BJ (cell line): ENCODE measurements around the gene PBX3. TPM values are rescaled to one million over a fixed set of nuclear protein-coding genes. Genes with fewer than 3 reads are reported as not detected.

Experiments used
- CTCF ChIA-PET: fragments of 350-600 bp; formaldehyde crosslinking; extraction: SDS; loops from one replicate; lab custom pipeline; 2021; ENCODE audit warnings: antibody characterized with exemption, inconsistent platforms; lab: Yijun Ruan, JAX
- POLR2A ChIA-PET: fragments of 300-600 bp; sonication (Branson Sonifier 250); formaldehyde crosslinking; extraction: SDS; loops from one replicate; lab custom pipeline; 2021; ENCODE audit warnings: antibody characterized with exemption; lab: Charles Lee
- DNase-seq: peaks from one replicate; pipeline ENCODE4 v3.0.0-alpha.2; 2011; ENCODE audit warnings: low read depth
- H3K27me3 ChIP-seq: 2 replicates; pipeline ENCODE4 v1.6.0; 2011; ENCODE audit warnings: low read length; ENCODE audit not compliant: control insufficient read depth, insufficient read depth
- H3K36me3 ChIP-seq: 2 replicates; pipeline ENCODE4 v1.5.1; 2011; ENCODE audit warnings: low read length; ENCODE audit not compliant: control insufficient read depth, insufficient read depth
- H3K4me3 ChIP-seq: 2 replicates; pipeline ENCODE4 v1.5.1; 2011; ENCODE audit warnings: low read depth, mild to moderate bottlenecking, control low read depth, low read length
- polyA plus RNA-seq: library from polyadenylated mRNA; depleted of rRNA; stranded (reverse); fragments of >200 nt; gene quantifications from 2 replicates; pipeline ENCODE4 v1.2.3, GENCODE V29; 2011
- TF ChIP-seq, protein P1 (sequence below): IDR thresholded peaks from 2 replicates; pipeline ENCODE4 v1.5.1; 2011; ENCODE audit warnings: low read depth, mild to moderate bottlenecking, control low read depth, inconsistent platforms, low read length, moderate library complexity; ENCODE audit not compliant: insufficient read depth

Gene PBX3
- polyA plus RNA-seq, 1 experiment: 27.9 TPM

DNA sequence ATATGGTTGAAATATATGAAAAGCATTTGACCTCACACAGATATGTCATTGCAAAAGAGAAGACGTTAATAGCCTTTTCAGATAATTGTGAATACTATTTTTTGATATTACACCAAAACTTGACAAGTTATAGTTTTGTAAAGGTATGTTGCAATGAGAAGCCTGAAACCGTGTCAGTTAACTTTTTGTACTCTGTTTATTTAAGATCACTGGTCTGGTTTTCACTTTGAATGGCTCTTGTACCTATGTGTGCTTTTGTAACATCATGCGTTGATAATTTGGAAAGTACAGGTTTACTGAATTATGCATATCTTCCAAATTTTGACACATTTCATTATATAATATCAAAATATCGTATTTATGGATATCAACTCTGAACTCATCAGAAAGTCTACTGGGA lies 177.2 kb downstream of the PBX3 start:
- Histone ChIP-seq H3K27me3 (no peaks in the 10 kb centered on the region), H3K4me3 (no peak overlapping the region), H3K36me3 (no peaks in the 10 kb centered on the region)
- POLR2A ChIA-PET: no interaction called here
- TF ChIP-seq, protein P1, sequence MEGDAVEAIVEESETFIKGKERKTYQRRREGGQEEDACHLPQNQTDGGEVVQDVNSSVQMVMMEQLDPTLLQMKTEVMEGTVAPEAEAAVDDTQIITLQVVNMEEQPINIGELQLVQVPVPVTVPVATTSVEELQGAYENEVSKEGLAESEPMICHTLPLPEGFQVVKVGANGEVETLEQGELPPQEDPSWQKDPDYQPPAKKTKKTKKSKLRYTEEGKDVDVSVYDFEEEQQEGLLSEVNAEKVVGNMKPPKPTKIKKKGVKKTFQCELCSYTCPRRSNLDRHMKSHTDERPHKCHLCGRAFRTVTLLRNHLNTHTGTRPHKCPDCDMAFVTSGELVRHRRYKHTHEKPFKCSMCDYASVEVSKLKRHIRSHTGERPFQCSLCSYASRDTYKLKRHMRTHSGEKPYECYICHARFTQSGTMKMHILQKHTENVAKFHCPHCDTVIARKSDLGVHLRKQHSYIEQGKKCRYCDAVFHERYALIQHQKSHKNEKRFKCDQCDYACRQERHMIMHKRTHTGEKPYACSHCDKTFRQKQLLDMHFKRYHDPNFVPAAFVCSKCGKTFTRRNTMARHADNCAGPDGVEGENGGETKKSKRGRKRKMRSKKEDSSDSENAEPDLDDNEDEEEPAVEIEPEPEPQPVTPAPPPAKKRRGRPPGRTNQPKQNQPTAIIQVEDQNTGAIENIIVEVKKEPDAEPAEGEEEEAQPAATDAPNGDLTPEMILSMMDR: no peak
- CTCF ChIA-PET: interaction anchor here (0.7 to 1.6 kb wide), 2 partner anchors 9 to 16 kb away, joined by 3 read pairs; no protein-coding TSS in a partner anchor
- DNase-seq: no peak

DNA sequence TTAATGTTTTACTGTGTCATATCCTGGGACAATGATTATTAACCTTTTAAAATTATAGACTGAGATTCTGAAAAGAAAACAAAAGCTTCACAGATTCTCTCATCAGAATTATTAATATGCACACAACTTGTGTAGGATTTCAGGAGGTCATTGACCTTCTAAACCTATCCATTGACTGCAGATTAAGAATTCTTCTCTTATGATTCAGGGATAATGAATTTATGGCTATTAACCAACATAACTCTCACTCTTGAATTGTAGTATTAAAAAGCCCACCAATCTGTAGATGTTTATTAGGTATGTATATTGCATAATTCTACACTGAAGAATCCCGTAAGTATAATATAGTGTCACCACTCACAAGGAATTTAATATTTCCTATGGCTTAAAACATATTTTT lies 179.8 kb downstream of the PBX3 start:
- CTCF ChIA-PET: no interaction called here
- Histone ChIP-seq H3K36me3 (no peaks in the 10 kb centered on the region), H3K27me3 (no peaks in the 10 kb centered on the region), H3K4me3 (no peak overlapping the region)
- POLR2A ChIA-PET: no interaction called here
- TF ChIP-seq, protein P1: no peak
- DNase-seq: no peak

DNA sequence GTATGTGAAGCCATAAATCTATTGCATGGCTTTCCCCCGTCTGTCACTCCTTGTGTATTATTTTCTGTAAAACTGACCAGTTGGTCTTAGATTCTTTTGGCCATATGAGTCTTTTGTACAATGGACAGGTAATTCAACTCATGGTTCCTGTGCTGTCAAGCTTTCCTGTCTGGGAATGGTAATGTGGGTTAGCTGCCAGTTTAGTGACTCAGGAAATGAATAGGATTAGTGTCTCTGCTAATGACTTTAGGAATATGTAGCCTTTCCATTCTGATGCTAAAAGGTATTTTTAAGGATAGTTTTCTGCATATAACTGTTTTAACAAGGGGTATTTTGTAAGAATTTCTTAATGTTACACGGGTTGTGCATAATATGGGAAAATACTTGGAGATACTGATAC lies 182.7 kb downstream of the PBX3 start:
- Histone ChIP-seq H3K27me3 (no peaks in the 10 kb centered on the region), H3K4me3 (no peak overlapping the region), H3K36me3 (peaks cover 4% of the 10 kb centered on the region)
- CTCF ChIA-PET: interaction anchor here (1.1 kb wide), 1 partner anchor 21 kb away, joined by 3 read pairs; no protein-coding TSS in a partner anchor
- no peak for DNase-seq
- POLR2A ChIA-PET: no interaction called here
- TF ChIP-seq, protein P1: no peak

DNA sequence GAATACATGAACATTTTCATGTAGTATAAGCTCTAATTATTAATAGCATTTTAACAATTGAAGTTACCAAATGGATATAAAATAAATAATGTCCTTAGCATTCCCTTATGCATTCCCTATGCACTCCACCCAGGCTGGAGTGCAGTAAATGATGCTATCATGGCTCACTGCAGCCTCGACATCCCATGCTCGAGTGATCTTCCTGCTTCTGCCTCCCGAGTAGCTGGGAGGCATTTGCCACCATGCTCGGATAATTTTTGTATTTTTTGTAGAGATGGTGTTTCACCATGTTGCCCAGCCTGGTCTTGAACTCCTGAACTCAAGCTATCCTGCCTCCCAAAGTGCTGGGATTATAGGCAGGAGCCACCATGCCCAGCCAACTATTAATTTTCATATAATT lies 184.0 kb downstream of the PBX3 start:
- Histone ChIP-seq H3K27me3 (no peaks in the 10 kb centered on the region), H3K4me3 (no peak overlapping the region), H3K36me3 (peaks cover 4% of the 10 kb centered on the region)
- no peak for DNase-seq
- TF ChIP-seq, protein P1: no peak
- POLR2A ChIA-PET: no interaction called here
- CTCF ChIA-PET: interaction anchor here (0.8 to 1.5 kb wide), 2 partner anchors 11 kb away, joined by 4 to 5 read pairs; no protein-coding TSS in a partner anchor

DNA sequence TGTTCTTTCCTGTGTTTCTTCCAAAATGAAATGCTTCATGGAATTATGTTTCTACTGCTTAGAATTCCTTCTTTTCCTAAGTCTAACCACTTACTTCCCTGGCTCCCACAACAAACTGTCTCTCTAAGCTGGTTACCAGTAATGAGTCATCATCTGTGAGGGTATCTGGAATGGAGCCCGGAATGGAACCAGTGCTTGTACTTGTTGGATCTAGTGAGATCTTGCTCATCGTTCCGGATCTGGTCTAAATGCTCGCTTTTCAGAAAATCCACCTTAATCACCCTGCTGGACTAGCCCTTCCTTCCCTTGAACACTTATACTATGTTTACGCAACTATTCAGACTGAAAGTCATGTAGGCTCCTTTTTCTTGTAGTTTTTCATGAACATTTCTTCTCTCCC lies 184.8 kb downstream of the PBX3 start:
- H3K27me3 ChIP-seq: no peaks in the 10 kb centered on the region
- ChIA-PET POLR2A (interaction anchor here (0.5 kb wide), 1 partner anchor 80 kb away, joined by 3 read pairs; no protein-coding TSS in a partner anchor), CTCF (interaction anchor here (0.7 to 1.5 kb wide), 2 partner anchors 10 to 18 kb away, joined by 3 to 5 read pairs; no protein-coding TSS in a partner anchor)
- peaks cover 4% of the 10 kb centered on the region for H3K36me3 ChIP-seq
- peak; percentile 95 for DNase-seq
- H3K4me3 ChIP-seq: no peak overlapping the region
- TF ChIP-seq, protein P1: no peak
